Endometrial microvascular endothelial cells (primary cell): ENCODE measurements around the gene SLC22A23. TPM values are rescaled to one million over a fixed set of nuclear protein-coding genes. Genes with fewer than 3 reads are reported as not detected.

ENCODE experiments used
- in situ Hi-C: cut with HindIII; loops from 2 replicates; pipeline ENCODE4 v1.10.0; 2017; ENCODE audit warnings: low sequenced_read_pairs, low pct_unique_long_range_greater_than_20kb; ENCODE audit errors: inconsistent ontology term
- total RNA-seq: library from RNA; depleted of rRNA; stranded (reverse); fragments of >200 nt; gene quantifications from one replicate; pipeline ENCODE4 v1.2.3, GENCODE V29; 2015; ENCODE audit errors: inconsistent ontology term

The SLC22A23 gene
- total RNA-seq, 1 donor from 2014 or later, result 5.8 TPM

DNA sequence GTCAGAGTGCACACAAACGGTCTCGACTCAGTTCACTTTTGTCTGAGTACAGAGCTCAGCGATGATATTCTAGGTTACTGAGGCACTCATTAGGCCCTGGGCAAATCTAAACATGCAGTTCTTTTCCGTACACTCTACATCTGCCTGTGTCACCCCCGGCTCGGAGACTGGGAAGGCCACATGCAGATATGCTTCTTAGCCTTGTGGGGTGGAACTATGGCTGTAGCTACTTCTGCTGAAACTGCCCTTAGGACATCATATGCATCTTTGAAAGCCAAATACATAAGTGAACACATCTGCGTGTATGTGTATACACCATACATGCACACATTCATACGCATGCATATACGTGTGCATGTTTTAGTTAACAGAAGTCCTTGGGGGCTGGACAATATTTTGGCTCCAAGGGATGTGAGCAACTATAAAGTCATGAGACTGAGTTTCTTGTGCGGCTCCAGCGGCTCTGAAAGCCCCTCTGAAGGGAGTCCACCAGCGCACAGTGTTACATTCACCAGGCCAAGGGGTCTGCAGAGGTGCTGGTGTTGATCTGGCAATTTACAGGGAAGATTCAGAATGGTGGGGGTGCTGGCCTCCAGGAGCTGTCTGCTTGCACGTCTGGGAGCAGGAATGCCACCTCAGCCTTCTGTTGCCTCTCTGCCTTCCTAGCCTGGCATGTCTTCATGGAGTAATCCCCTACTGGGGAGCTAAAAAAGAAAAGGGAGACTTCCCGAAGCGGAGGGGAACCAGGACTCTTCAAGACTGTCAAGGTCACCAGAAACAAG lies 166.5 kb downstream of the SLC22A23 start:
- in situ Hi-C loops, result loop anchor here (25.0 kb wide), 2 partner anchors 122 to 422 kb away; no protein-coding TSS in a partner anchor

- in situ Hi-C loops, result loop anchor here (25.0 kb wide), 2 partner anchors 123 to 423 kb away; no protein-coding TSS in a partner anchor
Observed at GRCh38 chr6:3289664-3290055, 167.2 kb downstream of the SLC22A23 start.

- in situ Hi-C loops, result loop anchor here (25.0 kb wide), 2 partner anchors 123 to 423 kb away; no protein-coding TSS in a partner anchor
Observed at GRCh38 chr6:3288711-3289663, 167.9 kb downstream of the SLC22A23 start.

- in situ Hi-C loops, result loop anchor here (25.0 kb wide), 2 partner anchors 124 to 424 kb away; no protein-coding TSS in a partner anchor
Observed at GRCh38 chr6:3287976-3288707, 168.7 kb downstream of the SLC22A23 start.

DNA sequence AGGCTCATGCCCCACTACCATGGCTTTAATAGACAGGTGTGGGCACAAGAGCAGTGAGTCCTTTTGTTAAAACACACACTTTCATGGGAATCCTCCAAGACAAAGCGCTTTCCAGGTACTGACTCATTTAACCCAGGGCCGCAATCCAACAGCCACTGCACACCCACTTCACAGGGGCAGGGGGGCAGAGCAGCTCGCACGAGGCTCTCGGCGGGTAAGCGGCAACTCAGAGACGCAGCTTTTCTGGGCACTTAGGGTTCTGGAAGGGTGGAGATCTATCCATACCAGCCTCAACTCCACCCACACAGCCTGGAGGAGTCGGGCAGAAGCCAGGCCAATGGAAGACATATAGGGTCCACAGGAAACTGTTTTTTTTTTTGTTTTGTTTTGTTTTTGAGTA lies 169.5 kb downstream of the SLC22A23 start:
- in situ Hi-C loops, result loop anchor here (25.0 kb wide), 2 partner anchors 125 to 425 kb away; no protein-coding TSS in a partner anchor

DNA sequence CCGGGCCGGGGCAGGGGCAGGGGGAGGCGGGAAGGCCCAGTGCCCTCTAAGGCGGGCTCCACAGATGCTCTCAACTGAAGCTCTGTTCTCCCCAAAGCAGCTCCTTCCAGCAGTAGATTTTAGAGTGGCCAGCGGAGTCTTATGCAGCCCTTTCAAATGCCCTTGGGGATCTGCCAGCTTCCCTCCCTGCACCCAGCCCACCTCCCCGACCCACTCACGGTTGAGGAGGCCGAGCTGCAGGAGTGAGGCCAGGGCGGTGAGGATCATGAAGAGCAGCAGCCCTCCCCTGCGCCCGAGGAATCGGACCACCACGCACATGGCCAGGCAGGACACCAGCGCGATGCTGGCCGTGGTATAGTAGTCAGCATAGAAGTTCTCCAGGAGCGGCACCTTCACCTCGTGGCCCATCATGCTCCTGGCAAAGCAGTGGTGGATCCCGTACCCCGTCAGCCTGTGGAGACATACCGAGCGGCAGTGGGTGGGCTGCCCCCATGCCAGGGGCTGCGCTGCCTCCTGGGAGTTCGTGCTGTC lies 170.1 kb downstream of the SLC22A23 start:
- in situ Hi-C loops, result loop anchor here (25.0 kb wide), 2 partner anchors 126 to 426 kb away; no protein-coding TSS in a partner anchor

DNA sequence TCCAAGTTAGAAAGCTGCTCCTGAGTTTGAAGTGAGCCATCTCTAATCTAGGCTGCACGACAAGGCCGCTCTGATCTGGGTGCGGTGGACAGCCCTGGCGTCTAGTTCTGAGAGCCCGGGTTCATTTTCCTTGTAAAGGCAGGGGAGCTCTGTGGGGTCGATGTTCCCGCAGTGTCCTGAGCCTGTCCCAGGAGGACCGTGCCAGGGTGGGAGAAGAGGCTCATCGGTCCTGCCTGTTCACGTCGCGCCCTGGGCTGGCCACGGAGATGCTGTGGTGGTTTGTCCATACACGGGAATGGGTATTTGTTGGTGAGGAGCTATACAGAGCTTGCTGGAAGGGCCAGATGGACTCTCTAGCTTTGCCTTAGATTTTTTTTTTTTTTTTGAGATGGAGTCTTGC lies 171.1 kb downstream of the SLC22A23 start:
- in situ Hi-C loops, result loop anchor here (25.0 kb wide), 2 partner anchors 127 to 427 kb away; no protein-coding TSS in a partner anchor

- in situ Hi-C loops, result loop anchor here (25.0 kb wide), 2 partner anchors 127 to 427 kb away; no protein-coding TSS in a partner anchor
Observed at GRCh38 chr6:3285049-3285639, 171.7 kb downstream of the SLC22A23 start.

DNA sequence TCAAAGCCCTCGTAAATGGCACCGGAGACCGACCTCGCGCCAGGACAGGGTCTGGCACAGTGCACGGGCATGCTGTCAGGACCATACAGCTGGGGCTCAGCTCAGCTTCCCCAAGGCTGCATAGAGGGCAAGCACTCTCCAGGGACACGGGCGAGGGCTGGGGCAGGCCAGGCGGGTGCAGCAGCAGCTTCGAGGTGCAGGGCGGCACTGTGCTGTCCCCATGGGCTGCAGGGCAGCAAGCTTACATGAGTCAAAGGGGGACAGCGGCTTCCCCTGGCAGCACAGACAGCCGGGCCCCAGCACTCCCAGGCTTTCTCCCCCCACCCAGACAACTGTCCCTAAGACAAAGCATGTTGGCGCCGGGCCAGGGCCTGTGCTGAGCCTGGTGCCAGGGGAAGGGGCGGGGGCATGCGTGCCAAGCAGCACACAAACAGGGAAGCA lies 172.4 kb downstream of the SLC22A23 start:
- in situ Hi-C loops, result loop anchor here (25.0 kb wide), 2 partner anchors 128 to 428 kb away; no protein-coding TSS in a partner anchor

DNA sequence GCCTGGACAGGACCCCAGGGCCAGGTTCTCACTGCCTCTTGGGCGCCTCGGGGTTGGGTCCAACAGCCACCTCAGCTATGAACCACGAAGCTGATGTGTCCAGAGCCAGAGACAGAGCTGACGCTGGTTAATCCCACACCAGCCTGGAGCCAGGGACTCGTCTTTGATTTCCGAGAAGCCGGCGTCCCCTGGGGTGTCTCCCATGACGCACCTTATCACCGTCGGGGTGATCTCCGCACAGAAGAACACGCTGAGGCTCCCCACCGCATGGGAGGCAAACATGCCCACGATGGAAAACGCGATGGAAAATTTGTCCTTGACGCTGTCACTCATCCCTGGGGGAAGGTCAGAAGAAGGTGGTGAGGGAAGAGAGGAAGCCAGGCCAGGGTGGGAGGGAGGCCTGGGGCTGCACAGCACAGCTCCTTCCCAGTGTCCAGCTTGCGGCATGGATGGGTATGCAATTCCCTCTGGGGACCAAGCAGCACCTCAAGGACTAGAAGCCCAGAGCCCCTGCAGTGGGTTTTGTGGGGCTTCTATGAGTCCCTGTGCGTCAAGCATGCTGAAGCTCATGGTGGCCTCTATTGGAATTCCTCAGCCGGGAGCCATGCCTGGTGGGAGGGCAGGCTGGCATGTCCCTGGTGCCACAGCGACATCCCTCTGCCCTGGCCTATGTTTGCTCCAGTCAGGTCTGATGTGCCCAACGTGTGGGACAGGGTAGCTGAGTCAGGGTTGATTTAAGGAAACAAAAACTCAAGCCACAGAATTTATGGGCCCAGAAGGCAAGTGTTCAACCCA lies 173.0 kb downstream of the SLC22A23 start:
- in situ Hi-C loops, result loop anchor here (25.0 kb wide), 2 partner anchors 128 to 428 kb away; no protein-coding TSS in a partner anchor

GRCh38 chr6:3283241-3283640 lies 173.6 kb downstream of the SLC22A23 start:
- in situ Hi-C loops, result loop anchor here (25.0 kb wide), 2 partner anchors 129 to 429 kb away; no protein-coding TSS in a partner anchor

DNA sequence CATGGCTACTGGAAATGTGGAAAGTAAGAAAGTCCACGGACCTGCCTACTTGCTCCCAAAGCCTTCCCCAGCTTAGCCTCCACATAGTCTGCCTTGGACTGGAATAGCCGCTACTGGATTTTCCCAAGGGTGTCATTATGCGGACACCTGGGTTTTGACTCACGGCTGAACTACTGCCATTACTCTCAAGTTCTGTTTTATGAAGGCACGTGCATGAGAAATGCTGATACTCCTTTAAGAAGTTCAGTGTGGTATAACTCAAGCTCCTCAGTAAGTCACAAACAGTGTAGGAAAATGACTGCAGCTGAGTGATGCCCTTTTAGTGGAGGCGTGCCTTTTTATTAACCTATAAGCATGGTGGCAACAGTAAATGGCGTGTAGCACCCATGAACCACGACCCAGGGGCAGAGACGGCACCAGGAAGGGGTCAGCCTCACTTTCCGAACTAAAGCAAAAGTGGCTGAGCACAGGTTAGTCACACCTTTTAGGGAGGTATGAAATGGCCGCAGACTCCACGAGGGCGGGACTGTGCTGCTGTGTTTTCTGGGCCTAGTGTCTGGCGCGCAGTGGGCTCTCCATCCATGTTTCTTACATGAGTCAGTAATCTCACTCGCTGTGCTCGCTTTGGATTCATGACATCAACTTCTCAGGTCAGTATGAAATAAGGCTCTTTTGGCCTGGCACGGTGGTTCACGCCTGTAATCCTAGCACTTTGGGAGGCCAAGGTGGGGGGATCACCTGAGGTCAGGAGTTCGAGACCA lies 174.2 kb downstream of the SLC22A23 start:
- in situ Hi-C loops, result loop anchor here (25.0 kb wide), 2 partner anchors 130 to 430 kb away; no protein-coding TSS in a partner anchor

DNA sequence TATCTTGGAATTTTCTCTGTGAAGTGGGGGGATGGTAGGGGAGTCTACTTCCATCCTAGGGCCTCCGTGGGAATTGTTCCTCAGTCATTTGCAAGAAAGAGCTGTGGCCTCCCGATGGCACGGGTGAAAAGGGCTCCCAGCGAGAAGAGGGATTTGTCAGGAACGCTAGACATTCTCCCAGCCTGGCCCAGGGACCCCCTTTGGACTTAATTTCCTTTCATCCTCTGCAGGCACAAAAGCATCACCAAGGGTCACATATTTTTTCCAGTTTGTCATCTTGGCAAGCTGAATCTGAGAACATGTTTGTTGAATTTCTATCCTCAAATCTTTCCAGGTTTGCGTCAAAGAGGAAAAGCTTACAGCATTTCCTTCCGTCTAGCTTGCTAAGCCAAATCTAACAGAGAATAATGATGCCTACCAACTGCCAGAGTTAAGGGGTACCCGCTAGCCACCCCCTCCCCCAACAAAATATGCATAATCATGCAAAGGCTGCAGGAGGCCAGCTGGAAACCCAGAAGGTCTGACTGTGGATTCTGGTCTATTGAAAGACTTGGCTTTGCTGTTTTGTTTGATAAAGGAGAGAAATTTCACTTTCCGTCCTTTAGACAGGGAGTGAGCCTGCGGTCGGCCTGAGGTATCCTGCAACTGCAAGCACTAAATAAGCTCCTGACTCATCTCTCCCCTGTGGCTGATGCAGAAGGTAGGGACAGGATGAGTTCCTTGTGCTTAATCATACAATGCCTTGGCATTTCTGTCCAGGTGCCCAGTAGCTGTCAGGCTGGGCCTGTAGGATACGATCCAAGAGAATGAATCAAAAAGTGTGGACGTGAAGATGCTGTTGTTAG lies 175.0 kb downstream of the SLC22A23 start:
- in situ Hi-C loops, result loop anchor here (25.0 kb wide), 2 partner anchors 130 to 430 kb away; no protein-coding TSS in a partner anchor

DNA sequence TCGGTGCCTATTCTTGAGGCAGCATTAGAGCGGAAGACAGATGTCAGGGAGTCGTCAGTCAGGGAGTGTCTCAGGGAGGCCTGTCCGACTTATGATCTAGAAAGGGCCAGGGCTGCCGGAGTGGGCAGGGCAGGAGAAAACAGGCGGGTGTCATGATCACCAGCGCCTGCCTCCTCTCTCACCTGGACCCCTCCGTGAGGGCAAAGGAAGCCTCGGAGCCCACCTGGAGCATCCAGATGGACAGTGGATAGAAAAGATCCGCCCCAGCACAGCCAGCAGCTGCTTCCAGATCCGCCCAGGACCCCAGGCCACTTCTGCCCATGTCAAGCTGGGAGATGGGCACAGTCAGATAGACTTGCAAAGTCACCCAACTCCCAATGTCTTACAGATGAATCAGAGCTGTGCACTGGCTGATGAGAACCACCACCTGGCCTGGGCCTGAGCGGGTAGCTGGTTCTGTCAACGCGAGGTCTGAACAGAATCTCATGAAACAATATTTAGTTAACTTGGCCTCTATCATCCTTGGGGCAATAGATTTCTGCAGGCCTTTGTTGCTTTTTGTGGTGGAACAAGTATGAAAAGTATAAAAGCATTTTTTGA lies 175.9 kb downstream of the SLC22A23 start:
- in situ Hi-C loops, result loop anchor here (25.0 kb wide), 2 partner anchors 131 to 431 kb away; no protein-coding TSS in a partner anchor

GRCh38 chr6:3280091-3280490 lies 176.8 kb downstream of the SLC22A23 start:
- in situ Hi-C loops, result loop anchor here (25.0 kb wide), 2 partner anchors 132 to 432 kb away; no protein-coding TSS in a partner anchor
